Measurements from ENCODE around the gene SLC24A3. TPM values are rescaled to one million over a fixed set of nuclear protein-coding genes. Genes with fewer than 3 reads are reported as not detected.
"Not testable (repeated sequence)": the region's sequence is repeated elsewhere in the genome, so short reads cannot be mapped to it uniquely, and the experiment has no call there.

The SLC24A3 gene
- total RNA-seq, 1 donor from 2014 or later = 0.10 TPM

- no peak for TF ChIP-seq CTCF (IDR thresholded peaks at IDR 0.05)
- DNase-seq (ENCODE audit: low spot score) = no peak
- Mint-ChIP-seq H3K4me1 (ENCODE audit: low read depth) (no peaks in the 10 kb centered on the region), H3K9me3 (ENCODE audit: low read depth) (peaks cover 24% of the 10 kb centered on the region), H3K36me3 (ENCODE audit: low read depth) (peaks cover 2% of the 10 kb centered on the region), H3K27me3 (ENCODE audit: low read depth) (peaks cover 7% of the 10 kb centered on the region), H3K27ac (ENCODE audit: unreplicated experiment) (no peak overlapping the region), H3K4me3 (ENCODE audit: unreplicated experiment) (no peak overlapping the region)
Measured at GRCh38 chr20:19626896-19627295, 414.5 kb downstream of the SLC24A3 start.

GRCh38 chr20:19628570-19629134 is 416.2 kb downstream of the SLC24A3 start:
- no peak overlapping the region for H3K27ac Mint-ChIP-seq (ENCODE audit: unreplicated experiment)

GRCh38 chr20:19631410-19631809 is 419.0 kb downstream of the SLC24A3 start:
- no peak for TF ChIP-seq CTCF (IDR thresholded peaks at IDR 0.05)
- Mint-ChIP-seq H3K4me1 (ENCODE audit: low read depth) (no peaks in the 10 kb centered on the region), H3K36me3 (ENCODE audit: low read depth) (peaks cover 2% of the 10 kb centered on the region), H3K27me3 (ENCODE audit: low read depth) (peaks cover 13% of the 10 kb centered on the region), H3K27ac (ENCODE audit: unreplicated experiment) (no peak overlapping the region), H3K9me3 (ENCODE audit: low read depth) (peaks cover 15% of the 10 kb centered on the region), H3K4me3 (ENCODE audit: unreplicated experiment) (no peak overlapping the region)
- no peak for DNase-seq (ENCODE audit: low spot score)

More at GRCh38 chr20:19628570-19629134, 416.2 kb downstream of the SLC24A3 start:
- peaks cover 2% of the 10 kb centered on the region for H3K36me3 Mint-ChIP-seq (ENCODE audit: low read depth)
- H3K4me1 Mint-ChIP-seq (ENCODE audit: low read depth) = no peaks in the 10 kb centered on the region
- no peak for DNase-seq (ENCODE audit: low spot score)
- H3K9me3 Mint-ChIP-seq (ENCODE audit: low read depth) = peaks cover 21% of the 10 kb centered on the region
- H3K27me3 Mint-ChIP-seq (ENCODE audit: low read depth) = peaks cover 4% of the 10 kb centered on the region
- H3K4me3 Mint-ChIP-seq (ENCODE audit: unreplicated experiment) = no peak overlapping the region
- peak; percentile 80 for TF ChIP-seq CTCF (IDR thresholded peaks at IDR 0.05)

GRCh38 chr20:19633985-19634384 is 421.5 kb downstream of the SLC24A3 start:
- Mint-ChIP-seq H3K27me3 (ENCODE audit: low read depth) (peaks cover 26% of the 10 kb centered on the region), H3K36me3 (ENCODE audit: low read depth) (no peaks in the 10 kb centered on the region), H3K4me1 (ENCODE audit: low read depth) (no peaks in the 10 kb centered on the region), H3K9me3 (ENCODE audit: low read depth) (peaks cover 11% of the 10 kb centered on the region), H3K4me3 (ENCODE audit: unreplicated experiment) (no peak overlapping the region), H3K27ac (ENCODE audit: unreplicated experiment) (no peak overlapping the region)
- no peak for DNase-seq (ENCODE audit: low spot score)
- TF ChIP-seq CTCF (IDR thresholded peaks at IDR 0.05) = no peak

- H3K27me3 Mint-ChIP-seq (ENCODE audit: low read depth) = peaks cover 48% of the 10 kb centered on the region
- H3K4me1 Mint-ChIP-seq (ENCODE audit: low read depth); H3K36me3 Mint-ChIP-seq (ENCODE audit: low read depth); H3K9me3 Mint-ChIP-seq (ENCODE audit: low read depth); DNase-seq (ENCODE audit: low spot score); H3K4me3 Mint-ChIP-seq (ENCODE audit: unreplicated experiment); H3K27ac Mint-ChIP-seq (ENCODE audit: unreplicated experiment): not testable (repeated sequence)
Measured at GRCh38 chr20:19639471-19640045, 427.1 kb downstream of the SLC24A3 start.

- Mint-ChIP-seq H3K4me1 (ENCODE audit: low read depth) (no peaks in the 10 kb centered on the region), H3K27me3 (ENCODE audit: low read depth) (peaks cover 32% of the 10 kb centered on the region)
Measured at GRCh38 chr20:19642860-19643259, 430.4 kb downstream of the SLC24A3 start.

More at GRCh38 chr20:19642860-19643259, 430.4 kb downstream of the SLC24A3 start:
- no peak for TF ChIP-seq CTCF (IDR thresholded peaks at IDR 0.05)
- no peak for DNase-seq (ENCODE audit: low spot score)
- H3K27ac Mint-ChIP-seq (ENCODE audit: unreplicated experiment) = no peak overlapping the region
- H3K4me3 Mint-ChIP-seq (ENCODE audit: unreplicated experiment) = no peak overlapping the region
- H3K36me3 Mint-ChIP-seq (ENCODE audit: low read depth) = no peaks in the 10 kb centered on the region
- no peaks in the 10 kb centered on the region for H3K9me3 Mint-ChIP-seq (ENCODE audit: low read depth)

All from chondrocyte (in vitro differentiated cells).